Osteoblast (primary cell): ENCODE measurements around the gene ADGRL2. TPM values are rescaled to one million over a fixed set of nuclear protein-coding genes. Genes with fewer than 3 reads are reported as not detected.

Experiments
- DNase-seq: peaks from one replicate; pipeline ENCODE4 v3.0.0; 2011; ENCODE audit warnings: low spot score, mixed read lengths; ENCODE audit not compliant: insufficient read length; ENCODE audit errors: missing footprints
- H2AFZ ChIP-seq: 2 replicates; pipeline ENCODE4 v1.6.0; 2011; ENCODE audit warnings: mild to moderate bottlenecking, low read length
- H3K27ac ChIP-seq: 2 replicates; pipeline ENCODE4 v1.5.1; 2011; ENCODE audit warnings: mild to moderate bottlenecking, low read depth, low read length, moderate library complexity
- H3K27me3 ChIP-seq: 2 replicates; pipeline ENCODE4 v1.6.0; 2012; ENCODE audit warnings: mild to moderate bottlenecking, control low read depth, inconsistent platforms, low read length, moderate library complexity; ENCODE audit not compliant: insufficient read depth
- H3K36me3 ChIP-seq: 2 replicates; pipeline ENCODE4 v1.5.1; 2011; ENCODE audit warnings: mild to moderate bottlenecking, low read length, control low read depth, moderate library complexity; ENCODE audit not compliant: insufficient read depth
- H3K4me1 ChIP-seq: 2 replicates; pipeline ENCODE4 v1.5.1; 2011; ENCODE audit warnings: mild to moderate bottlenecking, low read length, control low read depth, moderate library complexity; ENCODE audit not compliant: insufficient read depth
- H3K4me2 ChIP-seq: 2 replicates; pipeline ENCODE4 v1.6.0; 2011; ENCODE audit warnings: mild to moderate bottlenecking, low read length; ENCODE audit not compliant: insufficient read depth
- H3K4me3 ChIP-seq: fragments of 200-600 bp; sonication (generic); 3 replicates; pipeline ENCODE4 v1.5.1; 2012; ENCODE audit warnings: mild to moderate bottlenecking, low read length, inconsistent platforms; ENCODE audit not compliant: insufficient read depth
- H3K79me2 ChIP-seq: 2 replicates; pipeline ENCODE4 v1.6.0; 2012; ENCODE audit warnings: mild to moderate bottlenecking, low read length, control low read depth, inconsistent platforms; ENCODE audit not compliant: insufficient read depth
- H3K9me3 ChIP-seq: 2 replicates; pipeline ENCODE4 v1.5.1; 2011; ENCODE audit warnings: low read depth, low read length, control low read depth
- H4K20me1 ChIP-seq: 2 replicates; pipeline ENCODE4 v1.6.0; 2012; ENCODE audit warnings: mild to moderate bottlenecking, low read length, control low read depth; ENCODE audit not compliant: insufficient read depth
- CTCF ChIP-seq: IDR thresholded peaks from 2 replicates; pipeline ENCODE4 v1.5.1; 2011; ENCODE audit warnings: mild to moderate bottlenecking, low read depth, low read length, moderate library complexity; ENCODE audit errors: extremely low read depth
- total RNA-seq: library from RNA; depleted of rRNA; stranded (reverse); fragments of >200 nt; gene quantifications from 2 replicates; pipeline ENCODE4 v1.2.3, GENCODE V29; 2012

The ADGRL2 gene
- total RNA-seq, 1 donor: 55.4 TPM

GRCh38 chr1:81929106-81929505, 128.4 kb downstream of the ADGRL2 start:
- no peak overlapping the region for H3K4me3 ChIP-seq
- peaks cover 3% of the 10 kb centered on the region for H3K79me2 ChIP-seq
- no peak for DNase-seq
- no peak for TF ChIP-seq CTCF
- no peaks in the 10 kb centered on the region for H3K9me3 ChIP-seq
- H4K20me1 ChIP-seq: no peaks in the 10 kb centered on the region
- no peaks in the 10 kb centered on the region for H3K27me3 ChIP-seq
- H3K4me2 ChIP-seq: no peak overlapping the region
- no peak overlapping the region for H2AFZ ChIP-seq
- H3K36me3 ChIP-seq: no peaks in the 10 kb centered on the region
- no peak overlapping the region for H3K27ac ChIP-seq
- no peaks in the 10 kb centered on the region for H3K4me1 ChIP-seq

GRCh38 chr1:81936853-81937252, 136.1 kb downstream of the ADGRL2 start:
- no peak for TF ChIP-seq CTCF
- no peak overlapping the region for H2AFZ ChIP-seq
- H3K79me2 ChIP-seq: peaks cover 3% of the 10 kb centered on the region
- no peaks in the 10 kb centered on the region for H3K4me1 ChIP-seq
- H3K4me3 ChIP-seq: no peak overlapping the region
- H3K4me2 ChIP-seq: no peak overlapping the region
- no peaks in the 10 kb centered on the region for H3K27me3 ChIP-seq
- no peak for DNase-seq
- no peaks in the 10 kb centered on the region for H3K9me3 ChIP-seq
- no peak overlapping the region for H3K27ac ChIP-seq
- no peaks in the 10 kb centered on the region for H3K36me3 ChIP-seq
- H4K20me1 ChIP-seq: no peaks in the 10 kb centered on the region

DNA sequence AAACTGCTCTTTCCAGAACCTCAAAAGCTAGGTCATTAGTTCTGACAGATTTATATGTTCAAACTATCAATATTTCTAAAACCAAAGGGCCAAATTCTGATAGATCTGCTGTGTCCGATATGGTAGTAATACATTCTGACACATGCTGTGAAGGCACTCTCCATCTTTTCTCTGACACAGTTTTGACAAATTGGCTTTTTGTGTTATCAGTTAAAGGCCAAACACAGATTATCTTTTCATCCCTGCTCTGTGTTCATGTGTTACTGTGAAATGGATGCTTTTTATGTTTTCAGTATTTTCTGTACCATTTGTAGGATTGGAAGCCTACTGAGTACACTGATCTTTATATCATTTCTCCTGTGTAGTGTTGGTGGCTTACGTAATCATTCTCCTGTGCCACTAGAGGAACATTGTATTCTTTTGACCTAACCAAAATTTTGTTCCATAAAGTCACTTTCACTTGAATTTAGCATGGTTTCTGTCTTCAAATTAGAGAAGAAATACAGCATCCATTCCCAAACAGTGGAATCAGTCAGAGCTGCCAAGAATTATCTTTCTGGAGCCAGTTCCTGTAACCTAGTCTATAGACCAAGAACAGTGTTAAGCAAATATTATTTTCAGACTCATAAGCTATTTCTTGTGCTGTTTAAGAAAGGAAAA, 137.2 kb downstream of the ADGRL2 start:
- Histone ChIP-seq H4K20me1 (no peaks in the 10 kb centered on the region), H3K27ac (no peak overlapping the region), H2AFZ (no peak overlapping the region), H3K4me1 (no peaks in the 10 kb centered on the region), H3K36me3 (no peaks in the 10 kb centered on the region), H3K27me3 (no peaks in the 10 kb centered on the region), H3K9me3 (no peaks in the 10 kb centered on the region), H3K4me3 (no peak overlapping the region), H3K79me2 (peaks cover 3% of the 10 kb centered on the region), H3K4me2 (no peak overlapping the region)
- TF ChIP-seq CTCF: no peak
- DNase-seq: no peak

DNA sequence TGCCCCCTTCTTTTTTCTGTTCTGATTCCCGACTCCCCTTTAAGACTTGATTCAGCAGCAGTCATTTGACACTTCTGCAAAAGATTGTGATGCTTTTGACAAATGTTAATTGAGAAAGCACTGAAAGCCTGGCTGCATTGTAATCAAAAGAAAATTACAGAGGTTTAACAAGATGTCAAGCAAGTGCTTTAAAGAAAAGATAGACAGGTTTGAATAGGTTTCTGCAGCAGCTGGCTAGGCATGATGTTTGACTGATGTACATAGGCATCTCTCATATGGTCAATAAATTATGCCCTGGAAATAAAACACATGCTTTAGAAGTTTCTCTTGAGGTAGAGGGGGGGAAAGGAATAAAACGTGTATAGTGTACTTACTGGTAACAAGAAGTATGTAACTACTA, 147.8 kb downstream of the ADGRL2 start:
- no peaks in the 10 kb centered on the region for H3K4me1 ChIP-seq
- H3K27ac ChIP-seq: no peak overlapping the region
- DNase-seq: no peak
- H4K20me1 ChIP-seq: no peaks in the 10 kb centered on the region
- peaks cover 3% of the 10 kb centered on the region for H3K36me3 ChIP-seq
- H3K9me3 ChIP-seq: no peaks in the 10 kb centered on the region
- TF ChIP-seq CTCF: no peak
- no peaks in the 10 kb centered on the region for H3K27me3 ChIP-seq
- no peak overlapping the region for H3K4me2 ChIP-seq
- H3K79me2 ChIP-seq: peaks cover 7% of the 10 kb centered on the region
- no peak overlapping the region for H2AFZ ChIP-seq
- H3K4me3 ChIP-seq: no peak overlapping the region
